Spleen (tissue), 3 donors: ENCODE data around the gene TMEM125.

Experiments
- POLR2A ChIP-seq, 3 donors: fragments of 450-650 bp; IDR thresholded peaks; one replicate each; pipeline ENCODE4 v1.5.1; 2017; ENCODE audit warnings: antibody characterized with exemption in 3 of 3, mild to moderate bottlenecking in 1 of 3
- POLR2AphosphoS5 ChIP-seq, 3 donors: sonication (generic); formaldehyde crosslinking; IDR thresholded peaks; one replicate each; pipeline ENCODE4 v1.5.1; 2017; ENCODE audit warnings: antibody characterized with exemption in 3 of 3

DNA sequence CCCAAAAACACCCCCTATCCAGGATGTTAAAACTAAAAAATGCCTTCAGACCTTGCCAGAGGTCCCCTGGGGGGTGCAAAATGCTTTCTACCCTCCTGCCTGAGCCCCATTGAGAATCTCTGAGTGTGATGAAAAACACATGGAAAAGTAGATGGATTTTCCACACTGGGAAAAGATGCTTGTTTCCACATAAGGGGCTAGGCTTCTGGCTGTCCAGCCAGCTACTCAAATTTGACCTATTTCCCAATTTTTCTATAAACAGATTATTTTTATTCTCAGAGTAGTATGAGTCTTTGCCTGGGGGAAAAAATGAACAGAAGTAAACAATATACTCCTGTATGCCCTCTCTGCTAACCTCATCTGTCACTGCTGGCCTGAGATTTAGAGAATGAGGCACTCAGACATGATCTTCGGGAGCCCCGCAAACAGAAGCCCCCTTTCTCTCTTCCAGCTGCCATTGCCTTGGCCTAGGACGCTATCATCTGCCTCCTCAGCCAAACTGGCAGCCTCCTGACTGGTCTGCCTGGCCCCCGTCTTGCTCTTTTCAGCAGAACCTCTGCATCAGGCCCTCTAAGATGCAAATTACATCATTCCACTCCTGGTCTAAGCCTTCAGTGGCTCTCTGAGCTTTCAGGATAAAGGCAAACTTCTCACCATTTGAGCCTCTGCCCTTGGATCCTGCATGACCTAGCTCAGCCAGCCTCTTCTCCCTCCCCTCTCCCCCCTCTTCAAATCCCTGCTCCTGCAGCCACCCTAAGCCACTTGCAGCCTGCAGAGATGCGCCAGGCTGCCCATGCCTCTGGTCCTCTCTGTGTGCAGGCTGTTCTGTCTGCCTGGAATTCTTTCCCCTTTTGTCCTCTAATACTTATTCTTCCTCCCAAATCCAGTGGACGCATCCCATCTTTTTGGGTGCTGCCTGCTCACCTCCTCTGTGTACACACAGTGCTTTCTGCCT, 39.7 kb upstream of the TMEM125 start:
- TF ChIP-seq POLR2AphosphoS5 (IDR thresholded peaks at IDR 0.05) (no peak), POLR2A (IDR thresholded peaks at IDR 0.05) (no peak)
